Uterus (tissue), 2 donors: ENCODE results near the gene CELF6.

Experiments used
- CTCF ChIP-seq, 4 experiments: fragments of 200-600 bp in 2 of 4; fragments of 450-650 bp in 2 of 4; sonication (generic) in 2 of 4; IDR thresholded peaks; one replicate each; pipeline ENCODE4 v1.5.1; 2016 to 2019; ENCODE audit warnings: antibody characterized with exemption in 4 of 4, mild to moderate bottlenecking in 2 of 4, moderate library complexity in 1 of 4
- POLR2A ChIP-seq, 2 donors: fragments of 450-650 bp; IDR thresholded peaks; one replicate each; pipeline ENCODE4 v1.6.1; 2016; ENCODE audit warnings: antibody characterized with exemption in 2 of 2, mild to moderate bottlenecking in 1 of 2, moderate library complexity in 1 of 2

- no peak for TF ChIP-seq CTCF (IDR thresholded peaks at IDR 0.05)
- TF ChIP-seq POLR2A (IDR thresholded peaks at IDR 0.05) = no peak
Measured at GRCh38 chr15:72272997-72273352, 47.0 kb downstream of the CELF6 start.
